Measurements from ENCODE around the gene CERS4. TPM values are rescaled to one million over a fixed set of nuclear protein-coding genes. Genes with fewer than 3 reads are reported as not detected.
"Not testable (repeated sequence)": the region's sequence is repeated elsewhere in the genome, so short reads cannot be mapped to it uniquely, and the experiment has no call there.

The CERS4 gene
- total and polyA plus RNA-seq, 2 donors (not counting 3 experiments of a cell fraction or from before 2014, with no cell fraction given): 4.9 to 7.7 TPM

GRCh38 chr19:8245869-8246835 lies 37.0 kb downstream of the CERS4 start:
- Histone ChIP-seq H3K9me1 (replicated peaks; ENCODE audit: control insufficient read depth, extremely low read depth, insufficient read depth, low read length) (no peaks in the 10 kb centered on the region), H2AFZ (ENCODE audit: low read depth, low read length) (no peak overlapping the region), H3K79me2 (ENCODE audit: control insufficient read depth, insufficient read depth, low read length) (no peaks in the 10 kb centered on the region), H4K20me1 (replicated peaks; ENCODE audit: control insufficient read depth, extremely low read depth, insufficient read depth, low read length) (no peaks in the 10 kb centered on the region), H3K27me3 (ENCODE audit: control insufficient read depth in 2 of 2, insufficient read depth in 2 of 2, low read length in 2 of 2) (no peaks in the 10 kb centered on the region), H3K4me3 (replicated peaks in 1 of 3; ENCODE audit: insufficient read depth in 1 of 3, low read depth in 1 of 3, low read length in 3 of 3) (no peak overlapping the region), H3K9ac (replicated peaks; ENCODE audit: extremely low read depth, insufficient read depth, low read length) (no peak overlapping the region), H3K4me2 (ENCODE audit: insufficient read depth, low read length) (no peak overlapping the region), H3K27ac (ENCODE audit: insufficient read depth, low read depth, low read length) (no peak overlapping the region), H3K4me1 (ENCODE audit: control insufficient read depth, extremely low read depth, insufficient read depth, low read length) (no peaks in the 10 kb centered on the region), H3K36me3 (ENCODE audit: control insufficient read depth in 2 of 2, extremely low read depth in 1 of 2, insufficient read depth in 2 of 2, low read length in 2 of 2) (no peaks in the 10 kb centered on the region), H3K9me3 (replicated peaks; ENCODE audit: control insufficient read depth, insufficient read depth, low read length) (no peaks in the 10 kb centered on the region)
- TF ChIP-seq FOS (IDR thresholded peaks at IDR 0.05; ENCODE audit: borderline replicate concordance, insufficient read depth, low read length) (no peak), EZH2 (IDR thresholded peaks at IDR 0.05; ENCODE audit: borderline replicate concordance, low read depth, low read length, severe bottlenecking) (no peak), MYC (IDR thresholded peaks at IDR 0.05; ENCODE audit: low read depth, low read length) (no peak), GATA2 (IDR thresholded peaks at IDR 0.05; ENCODE audit: insufficient read depth, insufficient read length, low read depth, low read length) (no peak), MAX (IDR thresholded peaks at IDR 0.05; ENCODE audit: insufficient read depth, insufficient read length) (no peak), JUN (IDR thresholded peaks at IDR 0.05; ENCODE audit: borderline replicate concordance, insufficient read depth, insufficient read length, low read depth) (no peak), POLR2A (IDR thresholded peaks at IDR 0.05; ENCODE audit: low read depth, low read length) (no peak), CTCF (IDR thresholded peaks at IDR 0.05; ENCODE audit: extremely low read depth in 1 of 2, insufficient read depth in 1 of 2, low read depth in 1 of 2, low read length in 2 of 2) (no peak), POLR2AphosphoS5 (IDR thresholded peaks at IDR 0.05; ENCODE audit: insufficient read depth, low read depth, low read length) (no peak)
- intact Hi-C loops (cut with micrococcal nuclease) (no loop called here), dilution Hi-C loops (cut with MboI; ENCODE audit: extremely low pct_ligation_motif_present, low sequenced_read_pairs) (no loop called here)
- no TSS peak for BruUV-seq (replicated peaks)
- DNase-seq (ENCODE audit: low read depth, low spot score) (no peak), FAIRE-seq (no peak)
- POLR2A ChIA-PET: no interaction called here
- CTCF ChIA-PET: interaction anchor here (0.6 to 1.6 kb wide), 2 partner anchors 87 to 329 kb away, joined by 3 to 5 read pairs; no protein-coding TSS in a partner anchor

GRCh38 chr19:8247129-8247890 lies 38.1 kb downstream of the CERS4 start:
- H3K9me1 ChIP-seq (replicated peaks; ENCODE audit: control insufficient read depth, extremely low read depth, insufficient read depth, low read length); H3K9me3 ChIP-seq (replicated peaks; ENCODE audit: control insufficient read depth, insufficient read depth, low read length); FAIRE-seq; H3K4me3 ChIP-seq (replicated peaks in 1 of 3; ENCODE audit: insufficient read depth in 1 of 3, low read depth in 1 of 3, low read length in 3 of 3); CTCF ChIA-PET; H3K27ac ChIP-seq (ENCODE audit: insufficient read depth, low read depth, low read length); H2AFZ ChIP-seq (ENCODE audit: low read depth, low read length); H3K4me2 ChIP-seq (ENCODE audit: insufficient read depth, low read length); DNase-seq (ENCODE audit: low read depth, low spot score); BruUV-seq (replicated peaks); H3K36me3 ChIP-seq (ENCODE audit: control insufficient read depth in 2 of 2, extremely low read depth in 1 of 2, insufficient read depth in 2 of 2, low read length in 2 of 2); H3K27me3 ChIP-seq (ENCODE audit: control insufficient read depth in 2 of 2, insufficient read depth in 2 of 2, low read length in 2 of 2); H3K9ac ChIP-seq (replicated peaks; ENCODE audit: extremely low read depth, insufficient read depth, low read length); H4K20me1 ChIP-seq (replicated peaks; ENCODE audit: control insufficient read depth, extremely low read depth, insufficient read depth, low read length); POLR2A ChIA-PET; H3K79me2 ChIP-seq (ENCODE audit: control insufficient read depth, insufficient read depth, low read length); dilution Hi-C loops (cut with MboI; ENCODE audit: extremely low pct_ligation_motif_present, low sequenced_read_pairs); intact Hi-C loops (cut with micrococcal nuclease); H3K4me1 ChIP-seq (ENCODE audit: control insufficient read depth, extremely low read depth, insufficient read depth, low read length): not testable (repeated sequence)
